SK-N-SH (cell line): ENCODE results near the gene FAM234A. TPM values are rescaled to one million over a fixed set of nuclear protein-coding genes. Genes with fewer than 3 reads are reported as not detected.

Source experiments
- CTCF ChIA-PET: fragments of 300-600, 350-600 bp; formaldehyde crosslinking; extraction: SDS; loops from one replicate; lab custom pipeline; 2021; lab: Yijun Ruan, JAX
- POLR2A ChIA-PET: fragments of 350-600 bp; sonication (Branson Sonifier 250); formaldehyde crosslinking; extraction: SDS; loops from one replicate; lab custom pipeline; 2020; ENCODE audit warnings: antibody characterized with exemption, inconsistent platforms; lab: Yijun Ruan, JAX
- DNase-seq: peaks from one replicate; pipeline ENCODE4 v3.0.0; 2012
- H2AFZ ChIP-seq: fragments of 200-600 bp; sonication (generic); 2 replicates; pipeline ENCODE4 v1.8.1; 2016; ENCODE audit warnings: antibody characterized with exemption, mild to moderate bottlenecking, low read depth
- H3F3A ChIP-seq: fragments of 200-600 bp; sonication (generic); replicated peaks from 2 replicates; pipeline ENCODE3; 2016; ENCODE audit warnings: antibody characterized with exemption, mild to moderate bottlenecking; ENCODE audit not compliant: insufficient read depth
- H3K27ac ChIP-seq, 2 experiments: fragments of 200-500 bp in 1 of 2; fragments of 200-600 bp in 1 of 2; sonication (Bioruptor generic) in 1 of 2; sonication (generic), shearing (Covaris generic) in 1 of 2; 2 replicates each; pipeline versions ENCODE4 v1.5.1 to v1.6.1; 2014 to 2016; ENCODE audit warnings: low read depth in 2 of 2, inconsistent platforms in 1 of 2, low read length in 1 of 2, mild to moderate bottlenecking in 1 of 2, mixed read lengths in 1 of 2
- H3K27me3 ChIP-seq: fragments of 200-600 bp; sonication (generic), shearing (Covaris generic); 2 replicates; pipeline ENCODE4 v1.6.1; 2016; ENCODE audit warnings: mixed run types; ENCODE audit not compliant: insufficient read depth
- H3K36me3 ChIP-seq, 2 experiments: fragments of 200-500 bp in 1 of 2; fragments of 200-600 bp in 1 of 2; sonication (Bioruptor generic) in 1 of 2; sonication (generic) in 1 of 2; replicated peaks in 1 of 2; 2 replicates each; pipeline versions ENCODE3 to v1.5.1; 2014 to 2016; ENCODE audit warnings: low read length in 1 of 2, mild to moderate bottlenecking in 1 of 2; ENCODE audit not compliant: insufficient read depth in 2 of 2, control insufficient read depth in 1 of 2
- H3K4me1 ChIP-seq, 2 experiments: fragments of 200-500 bp in 1 of 2; fragments of 200-600 bp in 1 of 2; sonication (Bioruptor generic) in 1 of 2; sonication (generic), shearing (Covaris generic) in 1 of 2; 2 replicates each; pipeline versions ENCODE4 v1.5.1 to v1.6.1; 2014 to 2016; ENCODE audit warnings: low read depth in 1 of 2, low read length in 1 of 2, mixed run types in 1 of 2; ENCODE audit not compliant: insufficient read depth in 2 of 2, control insufficient read depth in 1 of 2
- H3K4me2 ChIP-seq: fragments of 200-600 bp; sonication (generic), shearing (Covaris generic); 2 replicates; pipeline ENCODE4 v1.6.1; 2017; ENCODE audit warnings: mixed run types
- H3K4me3 ChIP-seq, 2 experiments: fragments of 200-500 bp in 1 of 2; fragments of 200-600 bp in 1 of 2; sonication (Bioruptor generic) in 1 of 2; sonication (generic), shearing (Covaris generic) in 1 of 2; 2 replicates each; pipeline versions ENCODE4 v1.5.1 to v1.8.1; 2014 to 2016; ENCODE audit warnings: low read depth in 2 of 2, inconsistent platforms in 1 of 2, low read length in 1 of 2, mild to moderate bottlenecking in 1 of 2, mixed read lengths in 1 of 2, moderate library complexity in 1 of 2
- H3K79me2 ChIP-seq: fragments of 200-600 bp; sonication (generic); 2 replicates; pipeline ENCODE4 v1.8.1; 2017; ENCODE audit warnings: mild to moderate bottlenecking; ENCODE audit not compliant: insufficient read depth
- H3K9ac ChIP-seq: fragments of 200-600 bp; sonication (generic); 2 replicates; pipeline ENCODE4 v1.6.1; 2017; ENCODE audit warnings: mixed run types
- H3K9me2 ChIP-seq: fragments of 200-600 bp; sonication (generic); 2 replicates; pipeline ENCODE4 v1.6.1; 2017; ENCODE audit warnings: mixed run types
- H3K9me3 ChIP-seq: fragments of 200-600 bp; sonication (generic); 2 replicates; pipeline ENCODE4 v1.6.1; 2017; ENCODE audit warnings: mixed run types, mild to moderate bottlenecking, moderate library complexity
- H4K20me1 ChIP-seq: fragments of 200-600 bp; sonication (generic); 2 replicates; pipeline ENCODE4 v1.6.1; 2017; ENCODE audit warnings: mild to moderate bottlenecking, mixed run types; ENCODE audit not compliant: insufficient read depth
- CTCF ChIP-seq: fragments of 200-600 bp; sonication (generic); IDR thresholded peaks from 2 replicates; pipeline ENCODE4 v1.6.1; 2017; ENCODE audit warnings: antibody characterized with exemption, mild to moderate bottlenecking, moderate library complexity
- EZH2phosphoT487 ChIP-seq: fragments of 200-600 bp; sonication (generic); IDR thresholded peaks from 2 replicates; pipeline ENCODE4 v1.6.1; 2017; ENCODE audit warnings: low read depth, mixed run types, mild to moderate bottlenecking, antibody characterized with exemption, moderate library complexity, borderline replicate concordance
- FOXM1 ChIP-seq: IDR thresholded peaks from 2 replicates; pipeline ENCODE4 v1.4.0; 2012; ENCODE audit warnings: low read depth, mild to moderate bottlenecking
- GABPA ChIP-seq: IDR thresholded peaks from 2 replicates; pipeline ENCODE4 v1.4.0; 2012; ENCODE audit warnings: low read depth, mild to moderate bottlenecking
- IRF3 ChIP-seq: fragments of 150-350 bp; IDR thresholded peaks from 2 replicates; pipeline ENCODE4 v1.6.1; 2016; ENCODE audit warnings: mild to moderate bottlenecking, low read depth, low read length
- NFIC ChIP-seq: IDR thresholded peaks from 2 replicates; pipeline ENCODE4 v1.4.0; 2012; ENCODE audit warnings: borderline replicate concordance
- NRF1 ChIP-seq: IDR thresholded peaks from 2 replicates; pipeline ENCODE4 v1.6.1; 2012; ENCODE audit warnings: low read depth, mild to moderate bottlenecking, low read length
- PBX3 ChIP-seq: IDR thresholded peaks from 2 replicates; pipeline ENCODE4; 2012
- REST ChIP-seq: IDR thresholded peaks from 2 replicates; pipeline ENCODE4 v1.6.1; 2012; ENCODE audit warnings: mild to moderate bottlenecking, low read depth, low read length, moderate library complexity
- RFX5 ChIP-seq: IDR thresholded peaks from 2 replicates; pipeline ENCODE4 v1.6.1; 2012; ENCODE audit warnings: mild to moderate bottlenecking, improper control_type of control experiment, low read length
- SIN3A ChIP-seq: IDR thresholded peaks from 2 replicates; pipeline ENCODE4 v1.6.1; 2012; ENCODE audit warnings: low read depth, mild to moderate bottlenecking, low read length, moderate library complexity, borderline replicate concordance
- TCF12 ChIP-seq: IDR thresholded peaks from 2 replicates; pipeline ENCODE4 v1.4.0; 2012
- TEAD4 ChIP-seq: IDR thresholded peaks from 2 replicates; pipeline ENCODE4 v1.4.0; 2012; ENCODE audit warnings: mild to moderate bottlenecking, borderline replicate concordance; ENCODE audit not compliant: insufficient read depth
- USF1 ChIP-seq: IDR thresholded peaks from 2 replicates; pipeline ENCODE4 v1.4.0; 2012; ENCODE audit warnings: low read depth, borderline replicate concordance
- YY1 ChIP-seq: IDR thresholded peaks from 2 replicates; pipeline ENCODE4 v1.4.0; 2012; ENCODE audit warnings: low read depth, mild to moderate bottlenecking
- WGBS: methylation state at CpG from one replicate; pipeline ENCODE4 v1.1.6; 2017; ENCODE audit warnings: low lambda C conversion rate; 5-methylcytosine and 5-hydroxymethylcytosine counted together
- polyA plus RNA-seq, 3 experiments: library from polyadenylated mRNA; depleted of rRNA; stranded (reverse); fragments of >200 nt; gene quantifications; 2 replicates each; pipeline ENCODE4 v1.2.3, GENCODE V29; 2012

Gene FAM234A
- polyA plus RNA-seq, 1 of the 3 experiments (the other 2 are of a cell fraction): 126 TPM

GRCh38 chr16:259814-260253 is 25.2 kb downstream of the FAM234A start:
- DNase-seq: no peak
- H3K9ac ChIP-seq: no peak overlapping the region
- H3K79me2 ChIP-seq: no peaks in the 10 kb centered on the region
- no peak overlapping the region for H2AFZ ChIP-seq
- no peaks in the 10 kb centered on the region for H4K20me1 ChIP-seq
- ChIA-PET POLR2A (no interaction called here), CTCF (interaction anchor here (1.1 kb wide), 1 partner anchor 79 kb away, joined by 3 read pairs; the partner anchor contains the start of gene HBQ1)
- no peaks in the 10 kb centered on the region for H3K4me1 ChIP-seq
- H3K27ac ChIP-seq: no peak overlapping the region
- H3K36me3 ChIP-seq: peaks cover 8 to 53% of the 10 kb centered on the region in 2 experiments
- H3K9me3 ChIP-seq: no peaks in the 10 kb centered on the region
- H3K4me2 ChIP-seq: no peak overlapping the region
- 97% methylated on average over 9 of the region's 13 CpGs for WGBS
- no peaks in the 10 kb centered on the region for H3K27me3 ChIP-seq
- no peak for TF ChIP-seq GABPA
- no peak for TF ChIP-seq SIN3A
- no peak for TF ChIP-seq IRF3
- TF ChIP-seq FOXM1: no peak
- no peak for TF ChIP-seq NRF1
- no peak for TF ChIP-seq RFX5
- no peak for TF ChIP-seq TEAD4
- TF ChIP-seq REST: no peak
- no peak for TF ChIP-seq USF1
- TF ChIP-seq CTCF: no peak
- TF ChIP-seq NFIC: no peak
- TF ChIP-seq TCF12: no peak
- TF ChIP-seq PBX3: no peak
- TF ChIP-seq EZH2phosphoT487: no peak
- no peak for TF ChIP-seq YY1
- H3F3A ChIP-seq: no peaks in the 10 kb centered on the region
- H3K9me2 ChIP-seq: no peaks in the 10 kb centered on the region
- no peak overlapping the region for H3K4me3 ChIP-seq
